Neural cell (in vitro differentiated cells): ENCODE data around the gene DBP.

ENCODE experiments used
- CTCF ChIP-seq: fragments of 450-650 bp; IDR thresholded peaks from 2 replicates; pipeline ENCODE4 v1.5.1; 2014; ENCODE audit warnings: antibody characterized with exemption, mild to moderate bottlenecking, moderate library complexity; ENCODE audit not compliant: poor library complexity, severe bottlenecking
- EP300 ChIP-seq: fragments of 450-650 bp; conservative IDR thresholded peaks from 2 replicates; pipeline ENCODE4 v1.6.1; 2014; ENCODE audit warnings: antibody characterized with exemption, mild to moderate bottlenecking, moderate library complexity; ENCODE audit not compliant: poor library complexity, severe bottlenecking
- EZH2 ChIP-seq: fragments of 200-600, 300-800 bp; shearing (Covaris generic), sonication (generic); IDR thresholded peaks from 2 replicates; pipeline ENCODE4 v1.6.1; 2014; ENCODE audit warnings: antibody characterized with exemption, low read length, borderline replicate concordance, mild to moderate bottlenecking; ENCODE audit not compliant: insufficient read depth, poor library complexity, severe bottlenecking
- MXI1 ChIP-seq: fragments of 450-650 bp; conservative IDR thresholded peaks from 2 replicates; pipeline ENCODE4 v1.6.1; 2014; ENCODE audit warnings: antibody characterized with exemption, mild to moderate bottlenecking; ENCODE audit not compliant: poor library complexity, severe bottlenecking
- POLR2AphosphoS5 ChIP-seq: IDR thresholded peaks from 2 replicates; pipeline ENCODE4 v1.6.1; 2012
- RAD21 ChIP-seq: fragments of 450-650 bp; conservative IDR thresholded peaks from 2 replicates; pipeline ENCODE4 v1.6.1; 2014; ENCODE audit warnings: antibody characterized with exemption, mild to moderate bottlenecking, moderate library complexity
- SMC3 ChIP-seq: fragments of 450-650 bp; conservative IDR thresholded peaks from 2 replicates; pipeline ENCODE4 v1.6.1; 2014; ENCODE audit warnings: antibody characterized with exemption, mild to moderate bottlenecking, moderate library complexity; ENCODE audit not compliant: poor library complexity
- TAF1 ChIP-seq: IDR thresholded peaks from 2 replicates; pipeline ENCODE4 v1.6.1; 2012; ENCODE audit warnings: low read depth
- TF ChIP-seq, protein P1 (sequence below): IDR thresholded peaks from 2 replicates; pipeline ENCODE4 v1.6.1; 2012; ENCODE audit warnings: borderline replicate concordance

DNA sequence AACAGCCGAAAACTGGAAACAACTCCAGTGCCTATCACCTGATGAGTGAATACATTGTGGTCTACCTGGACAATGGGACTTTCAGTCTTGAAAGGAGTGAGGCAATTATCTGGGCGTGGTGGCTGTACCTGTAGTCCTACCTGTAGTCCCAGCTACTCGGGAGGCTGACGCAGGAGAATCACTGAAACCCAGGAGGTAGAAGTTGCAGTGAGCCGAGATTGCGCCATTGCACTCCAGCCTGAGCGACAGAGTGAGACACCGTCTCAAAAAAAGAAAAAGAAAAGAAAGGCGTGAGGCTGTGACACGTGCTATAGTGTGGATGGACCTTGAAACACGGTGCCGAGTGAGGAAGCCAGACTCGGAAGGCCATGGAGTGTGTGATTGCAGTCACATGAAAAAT is 39.7 kb upstream of the DBP start:
- TF ChIP-seq CTCF (no peak), POLR2AphosphoS5 (no peak), TAF1 (no peak), RAD21 (no peak), EZH2 (no peak), SMC3 (no peak), EP300 (no peak), MXI1 (no peak)
- TF ChIP-seq, protein P1, sequence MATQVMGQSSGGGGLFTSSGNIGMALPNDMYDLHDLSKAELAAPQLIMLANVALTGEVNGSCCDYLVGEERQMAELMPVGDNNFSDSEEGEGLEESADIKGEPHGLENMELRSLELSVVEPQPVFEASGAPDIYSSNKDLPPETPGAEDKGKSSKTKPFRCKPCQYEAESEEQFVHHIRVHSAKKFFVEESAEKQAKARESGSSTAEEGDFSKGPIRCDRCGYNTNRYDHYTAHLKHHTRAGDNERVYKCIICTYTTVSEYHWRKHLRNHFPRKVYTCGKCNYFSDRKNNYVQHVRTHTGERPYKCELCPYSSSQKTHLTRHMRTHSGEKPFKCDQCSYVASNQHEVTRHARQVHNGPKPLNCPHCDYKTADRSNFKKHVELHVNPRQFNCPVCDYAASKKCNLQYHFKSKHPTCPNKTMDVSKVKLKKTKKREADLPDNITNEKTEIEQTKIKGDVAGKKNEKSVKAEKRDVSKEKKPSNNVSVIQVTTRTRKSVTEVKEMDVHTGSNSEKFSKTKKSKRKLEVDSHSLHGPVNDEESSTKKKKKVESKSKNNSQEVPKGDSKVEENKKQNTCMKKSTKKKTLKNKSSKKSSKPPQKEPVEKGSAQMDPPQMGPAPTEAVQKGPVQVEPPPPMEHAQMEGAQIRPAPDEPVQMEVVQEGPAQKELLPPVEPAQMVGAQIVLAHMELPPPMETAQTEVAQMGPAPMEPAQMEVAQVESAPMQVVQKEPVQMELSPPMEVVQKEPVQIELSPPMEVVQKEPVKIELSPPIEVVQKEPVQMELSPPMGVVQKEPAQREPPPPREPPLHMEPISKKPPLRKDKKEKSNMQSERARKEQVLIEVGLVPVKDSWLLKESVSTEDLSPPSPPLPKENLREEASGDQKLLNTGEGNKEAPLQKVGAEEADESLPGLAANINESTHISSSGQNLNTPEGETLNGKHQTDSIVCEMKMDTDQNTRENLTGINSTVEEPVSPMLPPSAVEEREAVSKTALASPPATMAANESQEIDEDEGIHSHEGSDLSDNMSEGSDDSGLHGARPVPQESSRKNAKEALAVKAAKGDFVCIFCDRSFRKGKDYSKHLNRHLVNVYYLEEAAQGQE = no peak
